A673 (cell line): Measurements from ENCODE around the gene ZNF488.

Source experiments
- CTCF ChIP-seq: fragments of 300-800, 200-600 bp; sonication (generic); conservative IDR thresholded peaks from 2 replicates; pipeline ENCODE4 v1.5.1; 2017; ENCODE audit warnings: low read depth, mild to moderate bottlenecking, antibody characterized with exemption, low read length, moderate library complexity, mixed read lengths
- EZH2 ChIP-seq: fragments of 200-600 bp; sonication (generic); IDR thresholded peaks from 2 replicates; pipeline ENCODE4 v1.6.1; 2017; ENCODE audit warnings: borderline replicate concordance, low read depth, mild to moderate bottlenecking, mixed read lengths, antibody characterized with exemption, low read length; ENCODE audit not compliant: poor library complexity, severe bottlenecking

GRCh38 chr10:47421057-47421952 is 37.2 kb upstream of the ZNF488 start:
- TF ChIP-seq CTCF (no peak), EZH2 (no peak)
